H9 (cell line): ENCODE results near the gene HDAC3. TPM values are rescaled to one million over a fixed set of nuclear protein-coding genes. Genes with fewer than 3 reads are reported as not detected.

Source experiments
- DNase-seq: peaks from one replicate; pipeline ENCODE4 v3.0.0-alpha.2; 2017
- H2AFZ ChIP-seq: one replicate; pipeline ENCODE4 v1.6.1; 2013; ENCODE audit warnings: mild to moderate bottlenecking, low read length, control low read depth, moderate library complexity
- H2AK5ac ChIP-seq: 2 replicates; pipeline ENCODE4 v1.6.1; 2013; ENCODE audit warnings: low read length, control low read depth, mixed read lengths; ENCODE audit not compliant: insufficient read length
- H2BK120ac ChIP-seq: one replicate; pipeline ENCODE4 v1.6.1; 2013; ENCODE audit warnings: low read depth, mild to moderate bottlenecking, low read length, control low read depth, inconsistent platforms; ENCODE audit not compliant: poor library complexity, severe bottlenecking
- H2BK12ac ChIP-seq: 2 replicates; pipeline ENCODE4 v1.6.1; 2013; ENCODE audit warnings: low read length, control low read depth, mixed read lengths, low read depth; ENCODE audit not compliant: insufficient read length
- H2BK15ac ChIP-seq: 2 replicates; pipeline ENCODE4 v1.6.1; 2013; ENCODE audit warnings: low read depth, low read length, control low read depth
- H2BK20ac ChIP-seq: one replicate; pipeline ENCODE4 v1.6.1; 2013; ENCODE audit warnings: low read depth, mild to moderate bottlenecking, low read length, control low read depth, inconsistent platforms; ENCODE audit not compliant: poor library complexity, severe bottlenecking
- H2BK5ac ChIP-seq: 2 replicates; pipeline ENCODE4 v1.6.1; 2013; ENCODE audit warnings: low read length, control low read depth, mixed read lengths; ENCODE audit not compliant: insufficient read length
- H3K14ac ChIP-seq: 2 replicates; pipeline ENCODE4 v1.6.1; 2013; ENCODE audit warnings: low read length, control low read depth; ENCODE audit not compliant: insufficient read depth
- H3K18ac ChIP-seq: 2 replicates; pipeline ENCODE4 v1.6.1; 2013; ENCODE audit warnings: low read depth, mild to moderate bottlenecking, mixed read lengths, low read length, control low read depth; ENCODE audit not compliant: insufficient read length
- H3K23ac ChIP-seq: 2 replicates; pipeline ENCODE4 v1.6.1; 2013; ENCODE audit warnings: low read length, control low read depth, mixed read lengths, low read depth; ENCODE audit not compliant: insufficient read length
- H3K23me2 ChIP-seq: 2 replicates; pipeline ENCODE4 v1.6.1; 2013; ENCODE audit warnings: low read depth, mild to moderate bottlenecking, mixed read lengths, low read length, control low read depth; ENCODE audit not compliant: insufficient read length, poor library complexity, severe bottlenecking
- H3K27ac ChIP-seq: 2 replicates; pipeline ENCODE4 v1.5.1; 2013; ENCODE audit warnings: low read length, control low read depth, mixed read lengths, low read depth; ENCODE audit not compliant: insufficient read length
- H3K27me3 ChIP-seq: 2 replicates; pipeline ENCODE4 v1.6.1; 2013; ENCODE audit warnings: low read length, control low read depth, inconsistent platforms; ENCODE audit not compliant: insufficient read depth
- H3K4ac ChIP-seq: 2 replicates; pipeline ENCODE4 v1.6.1; 2013; ENCODE audit warnings: low read depth, mild to moderate bottlenecking, control low read depth, inconsistent platforms, low read length, moderate library complexity
- H3K4me1 ChIP-seq: 2 replicates; pipeline ENCODE4 v1.6.1; 2013; ENCODE audit warnings: low read length, control low read depth, inconsistent platforms; ENCODE audit not compliant: insufficient read depth
- H3K4me2 ChIP-seq: 2 replicates; pipeline ENCODE4 v1.6.1; 2013; ENCODE audit warnings: low read length, control low read depth, mixed read lengths; ENCODE audit not compliant: insufficient read length, insufficient read depth
- H3K56ac ChIP-seq: 2 replicates; pipeline ENCODE4 v1.6.1; 2013; ENCODE audit warnings: low read depth, mild to moderate bottlenecking, mixed read lengths, low read length, control low read depth; ENCODE audit not compliant: insufficient read length
- H3K79me1 ChIP-seq: 2 replicates; pipeline ENCODE4 v1.6.1; 2013; ENCODE audit warnings: low read depth, mild to moderate bottlenecking, moderate library complexity, low read length, control low read depth, inconsistent platforms; ENCODE audit not compliant: insufficient read depth, poor library complexity, severe bottlenecking
- H3K79me2 ChIP-seq: 2 replicates; pipeline ENCODE4 v1.6.1; 2013; ENCODE audit warnings: low read length, control low read depth, inconsistent platforms; ENCODE audit not compliant: insufficient read depth
- H3K9ac ChIP-seq: 2 replicates; pipeline ENCODE4 v1.6.1; 2013; ENCODE audit warnings: low read length, control low read depth, mixed read lengths; ENCODE audit not compliant: insufficient read length; ENCODE audit errors: extremely low read depth
- H3K9me3 ChIP-seq: one replicate; pipeline ENCODE4 v1.6.1; 2013; ENCODE audit warnings: low read depth, low read length, inconsistent platforms; ENCODE audit not compliant: control insufficient read depth
- H3T11ph ChIP-seq: one replicate; pipeline ENCODE4 v1.6.1; 2013; ENCODE audit warnings: mild to moderate bottlenecking, low read length, control low read depth, inconsistent platforms
- H4K20me1 ChIP-seq: one replicate; pipeline ENCODE4 v1.6.1; 2013; ENCODE audit not compliant: control insufficient read depth, insufficient read length, insufficient read depth
- H4K5ac ChIP-seq: 2 replicates; pipeline ENCODE4 v1.6.1; 2013; ENCODE audit warnings: low read depth, mild to moderate bottlenecking, mixed read lengths, low read length, control low read depth; ENCODE audit not compliant: insufficient read length
- H4K8ac ChIP-seq: replicated peaks from 2 replicates; pipeline ENCODE4 v1.6.1; 2013; ENCODE audit warnings: low read length, control low read depth, mixed read lengths, low read depth; ENCODE audit not compliant: insufficient read length
- H4K91ac ChIP-seq: 2 replicates; pipeline ENCODE4 v1.6.1; 2013; ENCODE audit warnings: low read depth, mild to moderate bottlenecking, moderate library complexity, mixed read lengths, low read length, control low read depth; ENCODE audit not compliant: insufficient read length
- H3K27ac Mint-ChIP-seq, 3 experiments: 2 replicates in 2 of 3; 3 replicates in 1 of 3; pipeline ENCODE4 v1.8.0; 2020 to 2021; ENCODE audit warnings: mixed read lengths in 3 of 3, mild to moderate bottlenecking in 1 of 3, moderate library complexity in 1 of 3
- H3K27me3 Mint-ChIP-seq: 2 replicates; pipeline ENCODE4 v1.8.0; 2021; ENCODE audit warnings: low read depth, mild to moderate bottlenecking, moderate library complexity, mixed read lengths
- H3K36me3 Mint-ChIP-seq, 3 experiments: 2 replicates in 2 of 3; 3 replicates in 1 of 3; pipeline ENCODE4 v1.8.0; 2020 to 2021; ENCODE audit warnings: low read depth in 3 of 3, mixed read lengths in 3 of 3; ENCODE audit not compliant: insufficient read depth in 1 of 3
- H3K4me1 Mint-ChIP-seq, 2 experiments: 2 replicates each; pipeline ENCODE4 v1.8.0; 2020; ENCODE audit warnings: mixed read lengths in 2 of 2
- H3K4me3 Mint-ChIP-seq, 2 experiments: 2 replicates in 1 of 2; 3 replicates in 1 of 2; pipeline ENCODE4 v1.8.0; 2020 to 2021; ENCODE audit warnings: mild to moderate bottlenecking in 2 of 2, mixed read lengths in 2 of 2, moderate library complexity in 1 of 2
- H3K9me3 Mint-ChIP-seq, 2 experiments: 2 replicates in 1 of 2; 3 replicates in 1 of 2; pipeline ENCODE4 v1.8.0; 2020; ENCODE audit warnings: mild to moderate bottlenecking in 2 of 2, mixed read lengths in 2 of 2, moderate library complexity in 1 of 2
- CTCF ChIP-seq: fragments of 200-600 bp; sonication (generic); conservative IDR thresholded peaks from 3 replicates; pipeline ENCODE4 v1.8.0; 2021; ENCODE audit warnings: antibody characterized with exemption, mild to moderate bottlenecking
- WGBS: extraction: QIAGEN DNeasy Blood & Tissue Kit; methylation state at CpG from one replicate; pipeline ENCODE4 v1.1.7; 2013; ENCODE audit warnings: missing lambda C conversion rate, low lambda C conversion rate, mixed read lengths; ENCODE audit not compliant: insufficient read length; ENCODE audit errors: extremely low coverage; 5-methylcytosine and 5-hydroxymethylcytosine counted together
- total RNA-seq: library from RNA; stranded (reverse); gene quantifications from 2 replicates; pipeline ENCODE4 v1.2.1, GENCODE V29; 2021

Gene HDAC3
- total RNA-seq, 1 experiment from 2014 or later: 98.3 TPM

DNA sequence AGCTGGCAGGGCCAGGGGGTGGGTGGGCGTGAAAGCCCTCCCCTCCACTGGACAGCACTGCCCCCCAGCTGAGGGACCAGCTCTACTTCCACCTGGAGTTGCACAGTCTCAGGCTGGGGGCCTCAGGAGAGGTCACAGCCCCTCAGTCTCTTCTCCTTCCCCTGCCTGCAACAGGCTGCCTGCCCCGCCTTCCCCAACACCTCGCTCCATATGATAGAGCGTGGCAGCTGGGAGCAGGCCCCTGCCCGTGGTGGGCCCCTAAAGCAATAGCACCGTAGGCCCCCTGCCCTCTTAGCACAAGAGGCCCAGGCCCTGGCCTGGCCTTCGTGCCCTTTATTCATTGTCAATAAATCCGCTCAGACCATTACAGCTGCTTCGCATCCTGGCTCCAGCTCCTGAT, 4.0 kb upstream of the HDAC3 start:
- H3K23me2 ChIP-seq: peaks cover 14% of the 10 kb centered on the region

More for the DNA sequence above, 4.0 kb upstream of the HDAC3 start:
- H4K91ac ChIP-seq: no peak overlapping the region
- H2BK20ac ChIP-seq: no peak overlapping the region
- peaks cover 3% of the 10 kb centered on the region; the same call in 1 of the 2 replicates for H3K4me1 ChIP-seq
- no peaks in the 10 kb centered on the region for H3K27me3 ChIP-seq
- no peaks in the 10 kb centered on the region for H4K20me1 ChIP-seq
- H3K4me3 Mint-ChIP-seq: no peak overlapping the region; a peak in 1 of 5 replicates
- no peak overlapping the region for H2BK12ac ChIP-seq
- peaks cover 6% of the 10 kb centered on the region; the same call in 1 of the 2 replicates for H3K79me2 ChIP-seq
- H3K9me3 Mint-ChIP-seq: no peaks in the 10 kb centered on the region; a peak in 1 of 5 replicates
- H3K18ac ChIP-seq: no peak overlapping the region
- H3K27me3 Mint-ChIP-seq: peaks cover 2% of the 10 kb centered on the region
- no peak overlapping the region for H2AK5ac ChIP-seq
- no peak for DNase-seq
- H2BK15ac ChIP-seq: no peak overlapping the region
- TF ChIP-seq CTCF: no peak
- H3T11ph ChIP-seq: no peak overlapping the region
- no peak overlapping the region for H3K14ac ChIP-seq
- no peak overlapping the region for H3K23ac ChIP-seq
- H4K8ac ChIP-seq: no peak overlapping the region
- H3K4me2 ChIP-seq: no peak overlapping the region
- no peak overlapping the region for H3K27ac Mint-ChIP-seq
- no peaks in the 10 kb centered on the region for H3K9me3 ChIP-seq
- peaks cover 13 to 19% of the 10 kb centered on the region in 2 experiments for H3K4me1 Mint-ChIP-seq
- no CpG with 5 or more reads among the region's 9 CpGs for WGBS
- no peak overlapping the region for H3K4ac ChIP-seq
- no peaks in the 10 kb centered on the region for H3K79me1 ChIP-seq
- no peak overlapping the region for H2BK5ac ChIP-seq
- H3K9ac ChIP-seq: no peak overlapping the region
- no peak overlapping the region for H3K56ac ChIP-seq
- H2BK120ac ChIP-seq: no peak overlapping the region
- H3K27ac ChIP-seq: no peak overlapping the region
- no peak overlapping the region for H2AFZ ChIP-seq
- H3K36me3 Mint-ChIP-seq: peaks cover 17 to 26% (median 25%) of the 10 kb centered on the region in 3 experiments; a peak in 6 of 7 replicates
- no peak overlapping the region for H4K5ac ChIP-seq
